HepG2 (cell line): ENCODE results near the gene RHOT2. TPM values are rescaled to one million over a fixed set of nuclear protein-coding genes. Genes with fewer than 3 reads are reported as not detected.
A peak's percentile ranks its signal among the peaks of the same experiment; 100 is the strongest.

Experiments
- CAMTA2 ChIP-seq: sonication (generic); formaldehyde crosslinking; IDR thresholded peaks from 2 replicates; pipeline ENCODE4 v1.4.0; 2020; ENCODE audit warnings: mild to moderate bottlenecking, missing genetic modification reagents, borderline replicate concordance
- CBX2 ChIP-seq, 2 experiments: fragments of 200-600 bp in 1 of 2; sonication (generic); formaldehyde crosslinking in 1 of 2; IDR thresholded peaks; 2 replicates each; pipeline versions ENCODE4 v1.7.0 to v1.8.1; 2018 to 2022; ENCODE audit warnings: low read depth in 2 of 2, low read length in 1 of 2, mild to moderate bottlenecking in 1 of 2, missing genetic modification reagents in 1 of 2
- FUBP1 ChIP-seq: sonication (generic); formaldehyde crosslinking; IDR thresholded peaks from 2 replicates; pipeline ENCODE4 v1.5.1; 2020; ENCODE audit warnings: missing genetic modification reagents, mild to moderate bottlenecking, borderline replicate concordance
- IRF1 ChIP-seq: sonication (generic); formaldehyde crosslinking; IDR thresholded peaks from 2 replicates; pipeline ENCODE4 v1.4.0; 2020; ENCODE audit warnings: low read depth, mild to moderate bottlenecking, missing genetic modification reagents
- MLXIP ChIP-seq: sonication (generic); formaldehyde crosslinking; IDR thresholded peaks from 2 replicates; pipeline ENCODE4 v1.9.0; 2021; ENCODE audit warnings: missing genetic modification reagents, borderline replicate concordance
- SMARCE1 ChIP-seq: fragments of 450-650 bp; IDR thresholded peaks from 2 replicates; pipeline ENCODE4 v1.6.1; 2017; ENCODE audit warnings: borderline replicate concordance
- SNRNP70 ChIP-seq: fragments of 200-400 bp; formaldehyde crosslinking; IDR thresholded peaks from 2 replicates; pipeline ENCODE4 v1.6.1; 2017; ENCODE audit warnings: mild to moderate bottlenecking, low read depth, low read length, moderate library complexity
- XRCC5 ChIP-seq: fragments of 200-400 bp; formaldehyde crosslinking; optimal IDR thresholded peaks from 2 replicates; pipeline ENCODE3; 2017; ENCODE audit warnings: mild to moderate bottlenecking, low read length
- ZBTB42 ChIP-seq: sonication (generic); formaldehyde crosslinking; IDR thresholded peaks from 2 replicates; pipeline ENCODE4 v1.5.0; 2020; ENCODE audit warnings: mild to moderate bottlenecking, missing genetic modification reagents
- ZNF597 ChIP-seq: sonication (generic); formaldehyde crosslinking; IDR thresholded peaks from 2 replicates; pipeline ENCODE4 v1.5.0; 2020; ENCODE audit warnings: missing genetic modification reagents
- ZNF639 ChIP-seq: conservative IDR thresholded peaks from 2 replicates; pipeline ENCODE4 v1.6.1; 2018; ENCODE audit warnings: missing genetic modification reagents
- ZXDC ChIP-seq: sonication (generic); formaldehyde crosslinking; IDR thresholded peaks from 2 replicates; pipeline ENCODE4 v1.5.0; 2020; ENCODE audit warnings: mild to moderate bottlenecking, missing genetic modification reagents
- ZZZ3 ChIP-seq: sonication (generic); formaldehyde crosslinking; IDR thresholded peaks from 2 replicates; pipeline ENCODE4 v1.4.0; 2020; ENCODE audit warnings: missing genetic modification reagents, mild to moderate bottlenecking, borderline replicate concordance
- polyA plus RNA-seq, 8 experiments: library from polyadenylated mRNA; depleted of rRNA in 3 of 8; stranded (reverse) in 7 of 8; unstranded in 1 of 8; fragments of >200 nt; fragmentation: Illumina TruSeq in 4 of 8; extraction: Trizol in 4 of 8; gene quantifications; 2 replicates each; pipeline versions ENCODE4 v1.2.1 to v1.2.3, GENCODE V29; 2011 to 2016; ENCODE audit warnings: low read depth in 4 of 8, missing spikeins in 1 of 8, mixed read lengths in 1 of 8; ENCODE audit not compliant: insufficient read depth in 1 of 8
- total RNA-seq, 5 experiments: library from RNA; depleted of rRNA; stranded (reverse); fragments of >200 nt; fragmentation: Illumina TruSeq; extraction: Trizol; gene quantifications; 2 replicates each; pipeline ENCODE4 v1.2.3, GENCODE V29; 2016; ENCODE audit warnings: low read depth in 1 of 5

The RHOT2 gene
- total and polyA plus RNA-seq, 2 of the 13 experiments (the other 11 are each of a cell fraction or from before 2014, with no cell fraction given), result 63.6 to 76.9 TPM

- TF ChIP-seq ZNF597 (CRISPR knock-in tag), result no peak
- 0 out of 2 replicates have a peak, but pooled peaks have one; percentile 73 for TF ChIP-seq CAMTA2 (CRISPR knock-in tag)
- no peak for TF ChIP-seq CBX2 (IDR thresholded peaks at IDR 0.05; ENCODE audit: low read depth, low read length)
- TF ChIP-seq CBX2 (CRISPR knock-in tag; IDR thresholded peaks at IDR 0.05; ENCODE audit: low read depth), result no peak
- TF ChIP-seq XRCC5, result peak; percentile 33
- no peak for TF ChIP-seq ZXDC
- no peak for TF ChIP-seq ZBTB42 (CRISPR knock-in tag)
- TF ChIP-seq ZZZ3 (CRISPR knock-in tag), result peak; percentile 25; the same call in 1 of the 2 replicates
- no peak for TF ChIP-seq IRF1 (CRISPR knock-in tag)
- no peak for TF ChIP-seq FUBP1 (CRISPR knock-in tag)
- no peak for TF ChIP-seq MLXIP (CRISPR knock-in tag)
- TF ChIP-seq SNRNP70, result no peak
- TF ChIP-seq SMARCE1, result no peak
- TF ChIP-seq ZNF639 (CRISPR knock-in tag), result no peak
These were observed 31.5 kb upstream of the RHOT2 start, which contains the start of gene METTL26 (continued) for GRCh38 chr16:636206-637080.
